ENCODE data around the gene NET1. TPM values are rescaled to one million over a fixed set of nuclear protein-coding genes. Genes with fewer than 3 reads are reported as not detected.

The NET1 gene
- total RNA-seq, 2 experiments from 2014 or later, result 39.8 to 46.3 TPM

DNA sequence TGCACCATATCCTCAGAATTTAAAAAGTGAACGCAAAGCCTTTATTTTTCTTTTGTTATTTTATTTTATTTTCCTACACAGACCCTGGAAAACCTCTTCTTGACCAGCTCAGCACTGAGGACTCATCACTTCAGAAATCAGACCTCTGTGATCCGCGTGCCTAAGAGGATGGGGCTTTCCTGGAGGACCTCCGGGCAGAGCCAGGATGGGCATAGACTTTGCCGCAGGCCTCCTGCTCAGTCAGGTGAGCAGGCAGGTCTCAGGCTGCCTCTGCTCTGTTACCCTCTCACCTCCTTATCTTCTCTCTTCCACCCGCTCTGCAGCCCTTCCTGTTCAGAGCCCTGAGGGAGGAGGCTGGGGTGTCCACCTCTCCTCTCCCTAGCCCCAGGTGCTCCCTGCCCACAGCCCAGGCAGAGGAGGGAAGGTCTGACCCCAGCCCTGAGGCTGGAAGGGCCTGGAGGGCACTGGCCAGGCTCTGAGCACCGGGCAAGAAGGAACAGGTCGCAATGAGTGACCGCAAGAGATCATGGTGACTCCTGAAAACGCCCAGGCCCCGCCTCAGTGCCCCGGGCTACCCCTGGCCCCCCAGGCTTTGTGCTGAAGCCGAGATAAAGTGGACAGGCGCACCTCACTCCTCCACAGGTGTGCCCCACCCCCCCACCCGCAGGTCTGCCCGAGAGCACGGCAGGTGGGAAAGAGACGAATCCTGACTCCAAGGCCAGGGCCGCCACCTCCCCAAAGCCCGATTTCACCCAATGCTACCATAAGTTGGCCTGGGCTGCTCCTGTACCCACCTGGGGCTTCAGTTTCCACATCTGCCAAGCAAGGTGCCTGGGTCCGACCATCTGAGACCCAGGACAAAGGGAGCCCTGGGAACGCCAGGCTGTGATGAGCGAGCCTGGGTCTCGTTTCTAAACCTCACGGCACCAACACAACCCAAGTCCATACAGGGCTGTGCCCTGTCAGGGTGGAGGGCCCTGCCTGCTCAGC, 84.2 kb downstream of the NET1 start:
- Histone ChIP-seq H3K4me1 (ENCODE audit: insufficient read depth, low read length, poor library complexity, severe bottlenecking) (no peaks in the 10 kb centered on the region), H4K20me1 (ENCODE audit: insufficient read depth, low read length) (no peaks in the 10 kb centered on the region), H3K9me2 (ENCODE audit: insufficient read depth, low read length) (no peaks in the 10 kb centered on the region), H3K36me3 (ENCODE audit: insufficient read depth, low read length) (no peaks in the 10 kb centered on the region), H3K4me3 (ENCODE audit: low read depth, low read length, poor library complexity, severe bottlenecking) (no peak overlapping the region), H3K9me3 (ENCODE audit: low read length) (no peaks in the 10 kb centered on the region), H3K27ac (ENCODE audit: low read depth, low read length, poor library complexity, severe bottlenecking) (no peak overlapping the region), H3K79me2 (ENCODE audit: insufficient read depth, low read depth, low read length) (no peaks in the 10 kb centered on the region), H2AFZ (ENCODE audit: low read length) (no peak overlapping the region), H3K4me2 (ENCODE audit: low read length) (no peak overlapping the region)
- BruUV-seq (replicated peaks), result no TSS peak
- DNase-seq (ENCODE audit: low spot score), result no peak
- intact Hi-C loops (cut with micrococcal nuclease; ENCODE audit: unreplicated experiment), result no loop called here
- ChIA-PET CTCF (ENCODE audit: unreplicated experiment) (no interaction called here), POLR2A (no interaction called here)
- no peak for TF ChIP-seq CTCF (conservative IDR thresholded peaks at IDR 0.05; ENCODE audit: low read length)
- no peak for TF ChIP-seq EZH2phosphoT487 (IDR thresholded peaks at IDR 0.05; ENCODE audit: borderline replicate concordance, low read depth, low read length)

GRCh38 chr10:5497289-5497688, 84.9 kb downstream of the NET1 start:
- H3K9me2 ChIP-seq (ENCODE audit: insufficient read depth, low read length), result no peaks in the 10 kb centered on the region
- no peak overlapping the region for H3K27ac ChIP-seq (ENCODE audit: low read depth, low read length, poor library complexity, severe bottlenecking)
- CTCF ChIA-PET (ENCODE audit: unreplicated experiment), result no interaction called here
- no peak for TF ChIP-seq EZH2phosphoT487 (IDR thresholded peaks at IDR 0.05; ENCODE audit: borderline replicate concordance, low read depth, low read length)
- no peak for TF ChIP-seq CTCF (conservative IDR thresholded peaks at IDR 0.05; ENCODE audit: low read length)
- no peaks in the 10 kb centered on the region for H3K79me2 ChIP-seq (ENCODE audit: insufficient read depth, low read depth, low read length)
- no peak overlapping the region for H3K4me2 ChIP-seq (ENCODE audit: low read length)
- BruUV-seq (replicated peaks), result no TSS peak
- no peaks in the 10 kb centered on the region for H3K4me1 ChIP-seq (ENCODE audit: insufficient read depth, low read length, poor library complexity, severe bottlenecking)
- H3K9me3 ChIP-seq (ENCODE audit: low read length), result no peaks in the 10 kb centered on the region
- POLR2A ChIA-PET, result no interaction called here
- H2AFZ ChIP-seq (ENCODE audit: low read length), result no peak overlapping the region
- H3K36me3 ChIP-seq (ENCODE audit: insufficient read depth, low read length), result no peaks in the 10 kb centered on the region
- no peaks in the 10 kb centered on the region for H4K20me1 ChIP-seq (ENCODE audit: insufficient read depth, low read length)
- no peak for DNase-seq (ENCODE audit: low spot score)
- no peak overlapping the region for H3K4me3 ChIP-seq (ENCODE audit: low read depth, low read length, poor library complexity, severe bottlenecking)
- intact Hi-C loops (cut with micrococcal nuclease; ENCODE audit: unreplicated experiment), result no loop called here

Measured in OCI-LY7 (cell line).